Upper lobe of left lung (tissue), 6 donors: ENCODE results near the gene VPS8. TPM values are rescaled to one million over a fixed set of nuclear protein-coding genes. Genes with fewer than 3 reads are reported as not detected.

Source experiments
- ATAC-seq, 2 donors: fragments of 200-7000 bp; cut with Tn5 transposase; one replicate each; pipeline ENCODE4 v1.9.1; 2022; ENCODE audit warnings: mild to moderate bottlenecking in 2 of 2, moderate library complexity in 2 of 2; ENCODE audit not compliant: low FRiP score in 2 of 2
- DNase-seq, 2 donors: peaks; one replicate each; pipeline ENCODE4 v3.0.0-alpha.2; 2019 to 2020
- H3K27ac ChIP-seq, 4 donors: fragments of 200-600 bp; sonication (generic); one replicate each; pipeline ENCODE4 v1.5.1; 2016 to 2019
- H3K27me3 ChIP-seq, 4 donors: fragments of 200-600 bp; sonication (generic); one replicate each; pipeline ENCODE4 v1.5.1; 2017 to 2019
- H3K36me3 ChIP-seq, 4 donors: fragments of 200-600 bp; sonication (generic); one replicate each; pipeline ENCODE4 v1.5.1; 2016 to 2019
- H3K4me1 ChIP-seq, 4 donors: fragments of 200-600 bp; sonication (generic); one replicate each; pipeline ENCODE4 v1.5.1; 2018 to 2019
- H3K4me3 ChIP-seq, 4 donors: fragments of 200-600 bp; sonication (generic); one replicate each; pipeline ENCODE4 v1.5.1; 2017 to 2019; ENCODE audit warnings: mild to moderate bottlenecking in 2 of 4, moderate library complexity in 1 of 4
- H3K9me3 ChIP-seq, 4 donors: fragments of 200-600 bp; sonication (generic); one replicate each; pipeline ENCODE4 v1.5.1; 2018 to 2019
- EP300 ChIP-seq, 4 donors: sonication (generic); formaldehyde crosslinking; IDR thresholded peaks; one replicate each; pipeline ENCODE4 v1.5.1; 2017; ENCODE audit warnings: antibody characterized with exemption in 4 of 4, control low read depth in 2 of 4
- POLR2A ChIP-seq, 4 donors: fragments of 450-650 bp; IDR thresholded peaks; one replicate each; pipeline ENCODE4 v1.5.1; 2016 to 2017; ENCODE audit warnings: antibody characterized with exemption in 4 of 4, mild to moderate bottlenecking in 2 of 4
- POLR2AphosphoS5 ChIP-seq, 2 donors: sonication (generic); formaldehyde crosslinking; IDR thresholded peaks; one replicate each; pipeline ENCODE4 v1.5.1; 2017; ENCODE audit warnings: antibody characterized with exemption in 2 of 2
- WGBS, 2 donors: methylation state at CpG; one replicate each; pipeline ENCODE4 v1.1.5; 2017 to 2018; 5-methylcytosine and 5-hydroxymethylcytosine counted together
- total RNA-seq, 6 donors: library from RNA; depleted of rRNA in 4 of 6; stranded (reverse); fragments of >200 nt in 4 of 6; gene quantifications; one replicate each; pipeline versions ENCODE4 v1.1.0 to v1.2.1, GENCODE V29; 2016 to 2021
- TF ChIP-seq, protein P1 (sequence below), 6 experiments: fragments of 450-650 bp in 4 of 6; fragments of 200-600 bp in 2 of 6; sonication (generic) in 2 of 6; IDR thresholded peaks; one replicate each; pipeline ENCODE4 v1.5.1; 2016 to 2019; ENCODE audit warnings: antibody characterized with exemption in 6 of 6
- donor health status: DM: no; HTN: no; CAD: no; lungs with moderate emphysema.
- donor health status: DM: no; HTN: yes; CAD: no; lungs with severe emphysema.

Gene VPS8
- total RNA-seq, 6 donors from 2014 or later = 50.9 to 147 (median 61.5) TPM

DNA sequence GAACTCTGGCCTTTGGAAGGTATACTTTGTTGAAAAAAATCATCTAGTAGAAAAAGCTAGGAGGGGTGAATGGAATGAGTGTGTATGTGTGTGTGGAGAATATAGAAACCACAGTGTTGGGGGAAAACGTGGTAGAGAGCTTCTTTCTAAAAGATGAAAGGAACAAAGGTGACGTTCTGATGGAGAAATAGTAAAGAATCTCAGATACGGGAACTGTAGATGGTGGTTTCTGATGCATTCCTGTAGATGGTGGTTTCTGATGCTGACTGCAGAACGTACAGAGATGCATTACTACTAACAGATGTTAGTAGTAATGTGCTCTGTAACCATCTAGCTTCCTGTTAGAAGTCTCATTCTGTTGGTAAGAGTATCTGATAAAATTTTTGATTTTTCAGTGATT is 60.2 kb downstream of the VPS8 start:
- peaks cover 13 to 65% (median 26%) of the 10 kb centered on the region in 4 donors for H3K36me3 ChIP-seq
- no peak for TF ChIP-seq POLR2AphosphoS5 (IDR thresholded peaks at IDR 0.05)
- TF ChIP-seq, protein P1, sequence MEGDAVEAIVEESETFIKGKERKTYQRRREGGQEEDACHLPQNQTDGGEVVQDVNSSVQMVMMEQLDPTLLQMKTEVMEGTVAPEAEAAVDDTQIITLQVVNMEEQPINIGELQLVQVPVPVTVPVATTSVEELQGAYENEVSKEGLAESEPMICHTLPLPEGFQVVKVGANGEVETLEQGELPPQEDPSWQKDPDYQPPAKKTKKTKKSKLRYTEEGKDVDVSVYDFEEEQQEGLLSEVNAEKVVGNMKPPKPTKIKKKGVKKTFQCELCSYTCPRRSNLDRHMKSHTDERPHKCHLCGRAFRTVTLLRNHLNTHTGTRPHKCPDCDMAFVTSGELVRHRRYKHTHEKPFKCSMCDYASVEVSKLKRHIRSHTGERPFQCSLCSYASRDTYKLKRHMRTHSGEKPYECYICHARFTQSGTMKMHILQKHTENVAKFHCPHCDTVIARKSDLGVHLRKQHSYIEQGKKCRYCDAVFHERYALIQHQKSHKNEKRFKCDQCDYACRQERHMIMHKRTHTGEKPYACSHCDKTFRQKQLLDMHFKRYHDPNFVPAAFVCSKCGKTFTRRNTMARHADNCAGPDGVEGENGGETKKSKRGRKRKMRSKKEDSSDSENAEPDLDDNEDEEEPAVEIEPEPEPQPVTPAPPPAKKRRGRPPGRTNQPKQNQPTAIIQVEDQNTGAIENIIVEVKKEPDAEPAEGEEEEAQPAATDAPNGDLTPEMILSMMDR (IDR thresholded peaks at IDR 0.05) = no peak
- no peak for TF ChIP-seq EP300 (IDR thresholded peaks at IDR 0.05)
- no peak for TF ChIP-seq POLR2A (IDR thresholded peaks at IDR 0.05)
- no peak overlapping the region for H3K27ac ChIP-seq
- ATAC-seq (no peak), DNase-seq (no peak)
- H3K27me3 ChIP-seq = no peaks in the 10 kb centered on the region
- H3K9me3 ChIP-seq = no peaks in the 10 kb centered on the region
- H3K4me1 ChIP-seq = no peaks in the 10 kb centered on the region
- no peak overlapping the region for H3K4me3 ChIP-seq
- WGBS, 2 donors = 72 to 81% methylated on average over 4 of the region's 4 CpGs

DNA sequence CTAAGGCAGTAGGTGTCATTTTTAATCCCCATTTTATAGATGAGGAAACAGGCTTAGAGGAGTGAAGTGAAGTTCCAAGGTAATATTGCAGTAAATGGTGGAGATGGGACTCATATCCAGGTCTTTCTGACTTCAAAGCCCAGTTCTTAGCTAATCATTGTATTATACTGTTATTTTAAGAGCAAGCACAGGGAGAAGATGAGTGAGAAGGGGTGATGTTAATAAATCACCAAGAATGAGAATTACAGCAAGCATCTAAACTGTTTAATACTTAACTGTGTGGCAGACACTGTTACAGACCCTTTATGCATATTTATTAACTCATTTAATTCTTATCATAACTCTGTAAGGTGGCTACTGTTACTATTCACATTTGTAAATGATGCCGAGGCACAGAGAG is 61.2 kb downstream of the VPS8 start:
- no peak overlapping the region for H3K4me3 ChIP-seq
- no peak for TF ChIP-seq POLR2A (IDR thresholded peaks at IDR 0.05)
- TF ChIP-seq, protein P1 (IDR thresholded peaks at IDR 0.05) = no peak
- TF ChIP-seq POLR2AphosphoS5 (IDR thresholded peaks at IDR 0.05) = no peak
- TF ChIP-seq EP300 (IDR thresholded peaks at IDR 0.05) = no peak
- 90% methylated on average over 1 of the region's 1 CpG for WGBS, 2 donors

DNA sequence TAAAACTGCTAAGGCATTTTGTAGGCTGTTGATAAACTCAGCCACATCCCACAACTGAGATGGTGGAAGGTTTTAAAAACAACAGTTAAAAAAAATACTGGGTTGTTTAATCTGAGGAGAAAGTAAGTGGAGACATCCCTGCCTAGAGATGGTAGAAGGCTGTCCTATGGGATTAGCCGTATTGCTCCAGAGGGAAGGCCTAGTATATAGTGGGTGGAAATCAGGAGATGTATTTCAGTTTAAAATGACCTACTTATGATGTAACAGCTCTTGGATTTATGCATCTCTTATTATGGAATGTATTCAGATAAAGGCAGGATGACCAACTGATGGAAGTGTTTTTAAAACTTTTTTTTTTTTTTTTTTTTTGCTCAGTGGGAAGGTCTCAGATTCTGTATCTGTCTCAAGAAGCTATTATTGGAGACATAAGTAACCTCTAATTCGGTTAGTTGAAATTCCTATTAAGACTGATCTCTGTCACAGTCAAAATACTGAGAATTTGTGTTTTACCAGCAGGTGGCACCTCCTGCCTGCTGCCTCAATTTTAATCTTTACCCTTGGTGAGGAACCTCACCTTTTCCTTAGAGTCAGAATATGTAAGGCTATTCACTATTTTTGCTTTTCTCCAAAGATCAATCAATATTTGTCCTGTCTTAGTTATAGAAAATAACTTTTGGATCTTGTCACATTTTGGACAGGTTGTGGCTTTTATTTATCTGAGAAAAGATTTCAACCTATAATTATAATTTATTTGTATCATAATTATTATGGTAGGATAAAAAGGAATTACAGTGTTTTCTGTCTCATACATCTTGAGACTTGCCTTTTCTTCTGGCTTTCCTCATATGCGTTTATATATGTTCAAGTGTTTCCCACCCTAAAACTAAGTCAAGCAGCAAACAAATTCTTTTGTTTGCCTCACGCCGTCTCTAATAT is 63.0 kb downstream of the VPS8 start:
- Histone ChIP-seq H3K4me1 (no peaks in the 10 kb centered on the region), H3K27me3 (no peaks in the 10 kb centered on the region), H3K36me3 (peaks cover 3 to 59% (median 18%) of the 10 kb centered on the region in 4 donors), H3K9me3 (no peaks in the 10 kb centered on the region), H3K4me3 (no peak overlapping the region), H3K27ac (no peak overlapping the region)
- DNase-seq (no peak), ATAC-seq (no peak)
- TF ChIP-seq POLR2AphosphoS5 (IDR thresholded peaks at IDR 0.05) = no peak
- TF ChIP-seq, protein P1 (IDR thresholded peaks at IDR 0.05) = peak in 4 of 6 experiments; percentile 12 to 56 (median 44)
- 79% methylated on average over 5 of the region's 5 CpGs for WGBS, 2 donors

More for the DNA sequence above, 61.2 kb downstream of the VPS8 start:
- Histone ChIP-seq H3K4me1 (no peaks in the 10 kb centered on the region), H3K27ac (no peak overlapping the region), H3K36me3 (peaks cover 9 to 67% (median 27%) of the 10 kb centered on the region in 4 donors), H3K9me3 (no peaks in the 10 kb centered on the region), H3K27me3 (no peaks in the 10 kb centered on the region)
- no peak for DNase-seq
- no peak for ATAC-seq

DNA sequence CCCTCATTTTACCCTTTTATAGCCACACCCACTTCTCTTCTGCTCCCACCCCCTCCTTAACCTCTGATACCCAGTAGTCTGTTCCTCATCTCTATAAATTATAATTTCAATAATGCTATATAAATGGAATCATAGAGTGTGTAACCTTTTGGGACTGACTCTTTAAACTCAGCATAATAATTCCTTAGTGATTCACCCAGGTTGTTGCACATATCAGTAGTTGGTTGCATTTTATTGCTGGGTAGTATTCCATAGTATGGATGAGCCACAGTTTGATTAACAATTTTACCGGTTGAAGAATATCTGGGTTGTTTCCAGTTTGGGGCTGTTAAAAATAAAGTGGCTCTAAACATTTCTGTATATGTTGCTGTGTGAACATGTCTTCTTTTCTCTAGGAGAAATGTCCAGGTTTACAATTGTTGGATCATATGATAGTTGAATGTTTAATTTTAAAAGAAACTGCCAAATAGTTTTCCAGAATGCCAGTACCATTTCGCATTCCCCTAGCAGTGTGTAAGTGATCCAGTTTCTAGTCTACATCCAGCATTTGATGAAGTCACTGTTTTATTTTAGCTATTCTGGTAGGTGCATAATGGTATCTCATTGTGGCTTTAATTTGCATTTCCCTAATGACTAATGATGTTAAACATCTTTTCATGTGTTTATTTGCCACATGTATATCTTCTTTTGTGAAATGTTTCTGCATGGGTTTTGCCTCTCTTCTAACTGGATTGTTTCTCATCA is 68.5 kb downstream of the VPS8 start:
- Histone ChIP-seq H3K36me3 (peaks cover 0 to 36% (median 17%) of the 10 kb centered on the region in 4 donors), H3K27ac (no peak overlapping the region), H3K9me3 (no peaks in the 10 kb centered on the region), H3K27me3 (no peaks in the 10 kb centered on the region), H3K4me3 (no peak overlapping the region), H3K4me1 (no peaks in the 10 kb centered on the region)
- no peak for TF ChIP-seq EP300 (IDR thresholded peaks at IDR 0.05)
- TF ChIP-seq, protein P1 (IDR thresholded peaks at IDR 0.05) = no peak
- no peak for TF ChIP-seq POLR2A (IDR thresholded peaks at IDR 0.05)
- DNase-seq = no peak
- ATAC-seq = no peak
- WGBS, 2 donors = 95 to 100% methylated on average over 2 of the region's 2 CpGs
